ENCODE data around the gene ADORA2A. TPM values are rescaled to one million over a fixed set of nuclear protein-coding genes. Genes with fewer than 3 reads are reported as not detected.

ADORA2A gene
- total RNA-seq, 1 donor from 2014 or later: 6.4 TPM

DNA sequence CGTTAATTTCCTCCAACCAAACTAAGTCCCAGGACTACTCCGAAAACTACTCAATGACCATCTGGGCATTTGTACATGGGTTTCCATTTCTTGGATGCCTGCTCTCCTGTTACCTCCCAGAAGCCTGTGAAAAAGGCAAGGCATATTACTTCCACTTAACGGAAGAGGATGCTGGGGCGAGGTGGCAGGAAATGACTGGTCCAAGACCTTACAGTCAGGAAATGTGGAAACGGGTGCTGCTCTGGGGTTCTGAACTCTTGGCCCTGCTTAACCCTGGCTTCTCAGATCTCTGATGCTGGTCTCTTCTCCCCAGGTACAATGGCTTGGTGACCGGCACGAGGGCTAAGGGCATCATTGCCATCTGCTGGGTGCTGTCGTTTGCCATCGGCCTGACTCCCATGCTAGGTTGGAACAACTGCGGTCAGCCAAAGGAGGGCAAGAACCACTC lies 12.9 kb downstream of the ADORA2A start:
- TF ChIP-seq, protein P1, sequence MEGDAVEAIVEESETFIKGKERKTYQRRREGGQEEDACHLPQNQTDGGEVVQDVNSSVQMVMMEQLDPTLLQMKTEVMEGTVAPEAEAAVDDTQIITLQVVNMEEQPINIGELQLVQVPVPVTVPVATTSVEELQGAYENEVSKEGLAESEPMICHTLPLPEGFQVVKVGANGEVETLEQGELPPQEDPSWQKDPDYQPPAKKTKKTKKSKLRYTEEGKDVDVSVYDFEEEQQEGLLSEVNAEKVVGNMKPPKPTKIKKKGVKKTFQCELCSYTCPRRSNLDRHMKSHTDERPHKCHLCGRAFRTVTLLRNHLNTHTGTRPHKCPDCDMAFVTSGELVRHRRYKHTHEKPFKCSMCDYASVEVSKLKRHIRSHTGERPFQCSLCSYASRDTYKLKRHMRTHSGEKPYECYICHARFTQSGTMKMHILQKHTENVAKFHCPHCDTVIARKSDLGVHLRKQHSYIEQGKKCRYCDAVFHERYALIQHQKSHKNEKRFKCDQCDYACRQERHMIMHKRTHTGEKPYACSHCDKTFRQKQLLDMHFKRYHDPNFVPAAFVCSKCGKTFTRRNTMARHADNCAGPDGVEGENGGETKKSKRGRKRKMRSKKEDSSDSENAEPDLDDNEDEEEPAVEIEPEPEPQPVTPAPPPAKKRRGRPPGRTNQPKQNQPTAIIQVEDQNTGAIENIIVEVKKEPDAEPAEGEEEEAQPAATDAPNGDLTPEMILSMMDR (IDR thresholded peaks at IDR 0.05; ENCODE audit: unreplicated experiment): no peak
- no peak overlapping the region for H3K4me3 Mint-ChIP-seq (ENCODE audit: low read depth)
- H3K27me3 Mint-ChIP-seq: no peaks in the 10 kb centered on the region
- H3K4me1 Mint-ChIP-seq (ENCODE audit: low read depth): no peaks in the 10 kb centered on the region
- DNase-seq (ENCODE audit: low spot score, unreplicated experiment): no peak
- H3K27ac Mint-ChIP-seq: no peak overlapping the region
- H3K36me3 Mint-ChIP-seq (ENCODE audit: insufficient read depth): no peaks in the 10 kb centered on the region
- H3K9me3 Mint-ChIP-seq (ENCODE audit: low read depth): no peaks in the 10 kb centered on the region

DNA sequence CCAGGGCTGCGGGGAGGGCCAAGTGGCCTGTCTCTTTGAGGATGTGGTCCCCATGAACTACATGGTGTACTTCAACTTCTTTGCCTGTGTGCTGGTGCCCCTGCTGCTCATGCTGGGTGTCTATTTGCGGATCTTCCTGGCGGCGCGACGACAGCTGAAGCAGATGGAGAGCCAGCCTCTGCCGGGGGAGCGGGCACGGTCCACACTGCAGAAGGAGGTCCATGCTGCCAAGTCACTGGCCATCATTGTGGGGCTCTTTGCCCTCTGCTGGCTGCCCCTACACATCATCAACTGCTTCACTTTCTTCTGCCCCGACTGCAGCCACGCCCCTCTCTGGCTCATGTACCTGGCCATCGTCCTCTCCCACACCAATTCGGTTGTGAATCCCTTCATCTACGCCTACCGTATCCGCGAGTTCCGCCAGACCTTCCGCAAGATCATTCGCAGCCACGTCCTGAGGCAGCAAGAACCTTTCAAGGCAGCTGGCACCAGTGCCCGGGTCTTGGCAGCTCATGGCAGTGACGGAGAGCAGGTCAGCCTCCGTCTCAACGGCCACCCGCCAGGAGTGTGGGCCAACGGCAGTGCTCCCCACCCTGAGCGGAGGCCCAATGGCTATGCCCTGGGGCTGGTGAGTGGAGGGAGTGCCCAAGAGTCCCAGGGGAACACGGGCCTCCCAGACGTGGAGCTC lies 13.5 kb downstream of the ADORA2A start:
- Mint-ChIP-seq H3K27ac (no peak overlapping the region), H3K36me3 (ENCODE audit: insufficient read depth) (no peaks in the 10 kb centered on the region), H3K9me3 (ENCODE audit: low read depth) (no peaks in the 10 kb centered on the region), H3K4me1 (ENCODE audit: low read depth) (no peaks in the 10 kb centered on the region), H3K4me3 (ENCODE audit: low read depth) (no peak overlapping the region), H3K27me3 (no peaks in the 10 kb centered on the region)
- TF ChIP-seq, protein P1 (IDR thresholded peaks at IDR 0.05; ENCODE audit: unreplicated experiment): no peak
- DNase-seq (ENCODE audit: low spot score, unreplicated experiment): no peak

DNA sequence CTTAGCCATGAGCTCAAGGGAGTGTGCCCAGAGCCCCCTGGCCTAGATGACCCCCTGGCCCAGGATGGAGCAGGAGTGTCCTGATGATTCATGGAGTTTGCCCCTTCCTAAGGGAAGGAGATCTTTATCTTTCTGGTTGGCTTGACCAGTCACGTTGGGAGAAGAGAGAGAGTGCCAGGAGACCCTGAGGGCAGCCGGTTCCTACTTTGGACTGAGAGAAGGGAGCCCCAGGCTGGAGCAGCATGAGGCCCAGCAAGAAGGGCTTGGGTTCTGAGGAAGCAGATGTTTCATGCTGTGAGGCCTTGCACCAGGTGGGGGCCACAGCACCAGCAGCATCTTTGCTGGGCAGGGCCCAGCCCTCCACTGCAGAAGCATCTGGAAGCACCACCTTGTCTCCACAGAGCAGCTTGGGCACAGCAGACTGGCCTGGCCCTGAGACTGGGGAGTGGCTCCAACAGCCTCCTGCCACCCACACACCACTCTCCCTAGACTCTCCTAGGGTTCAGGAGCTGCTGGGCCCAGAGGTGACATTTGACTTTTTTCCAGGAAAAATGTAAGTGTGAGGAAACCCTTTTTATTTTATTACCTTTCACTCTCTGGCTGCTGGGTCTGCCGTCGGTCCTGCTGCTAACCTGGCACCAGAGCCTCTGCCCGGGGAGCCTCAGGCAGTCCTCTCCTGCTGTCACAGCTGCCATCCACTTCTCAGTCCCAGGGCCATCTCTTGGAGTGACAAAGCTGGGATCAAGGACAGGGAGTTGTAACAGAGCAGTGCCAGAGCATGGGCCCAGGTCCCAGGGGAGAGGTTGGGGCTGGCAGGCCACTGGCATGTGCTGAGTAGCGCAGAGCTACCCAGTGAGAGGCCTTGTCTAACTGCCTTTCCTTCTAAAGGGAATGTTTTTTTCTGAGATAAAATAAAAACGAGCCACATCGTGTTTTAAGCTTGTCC lies 14.3 kb downstream of the ADORA2A start:
- peaks cover 8% of the 10 kb centered on the region for H3K27me3 Mint-ChIP-seq

DNA sequence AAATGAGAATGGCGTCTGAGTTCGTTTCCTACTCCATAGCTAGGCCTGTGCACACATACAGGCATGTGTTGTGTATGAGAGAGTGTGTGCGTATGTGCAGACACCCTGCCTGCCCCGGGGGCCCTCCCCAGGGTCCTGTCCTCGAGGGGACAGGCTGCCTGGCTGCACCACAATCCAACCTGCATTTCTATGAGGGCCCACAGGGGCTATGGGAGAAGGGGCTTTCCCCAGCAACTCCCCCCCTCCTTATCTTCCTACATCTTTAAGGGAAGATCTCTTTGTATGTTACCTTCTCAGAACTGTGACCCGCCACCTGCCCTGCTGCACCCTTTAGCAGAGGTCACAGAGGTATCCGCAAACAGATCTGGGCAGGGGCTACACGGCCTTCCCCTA lies 14.9 kb downstream of the ADORA2A start:
- no peak for DNase-seq (ENCODE audit: low spot score, unreplicated experiment)
- TF ChIP-seq, protein P1 (IDR thresholded peaks at IDR 0.05; ENCODE audit: unreplicated experiment): no peak
- H3K9me3 Mint-ChIP-seq (ENCODE audit: low read depth): no peaks in the 10 kb centered on the region
- H3K4me3 Mint-ChIP-seq (ENCODE audit: low read depth): no peak overlapping the region
- no peak overlapping the region for H3K27ac Mint-ChIP-seq
- no peaks in the 10 kb centered on the region for H3K4me1 Mint-ChIP-seq (ENCODE audit: low read depth)
- H3K36me3 Mint-ChIP-seq (ENCODE audit: insufficient read depth): no peaks in the 10 kb centered on the region
- peaks cover 10% of the 10 kb centered on the region for H3K27me3 Mint-ChIP-seq

More for the DNA sequence above, 14.3 kb downstream of the ADORA2A start:
- Mint-ChIP-seq H3K27ac (no peak overlapping the region), H3K4me3 (ENCODE audit: low read depth) (no peak overlapping the region), H3K36me3 (ENCODE audit: insufficient read depth) (no peaks in the 10 kb centered on the region), H3K4me1 (ENCODE audit: low read depth) (no peaks in the 10 kb centered on the region), H3K9me3 (ENCODE audit: low read depth) (no peaks in the 10 kb centered on the region)
- TF ChIP-seq, protein P1 (IDR thresholded peaks at IDR 0.05; ENCODE audit: unreplicated experiment): no peak
- DNase-seq (ENCODE audit: low spot score, unreplicated experiment): no peak

DNA sequence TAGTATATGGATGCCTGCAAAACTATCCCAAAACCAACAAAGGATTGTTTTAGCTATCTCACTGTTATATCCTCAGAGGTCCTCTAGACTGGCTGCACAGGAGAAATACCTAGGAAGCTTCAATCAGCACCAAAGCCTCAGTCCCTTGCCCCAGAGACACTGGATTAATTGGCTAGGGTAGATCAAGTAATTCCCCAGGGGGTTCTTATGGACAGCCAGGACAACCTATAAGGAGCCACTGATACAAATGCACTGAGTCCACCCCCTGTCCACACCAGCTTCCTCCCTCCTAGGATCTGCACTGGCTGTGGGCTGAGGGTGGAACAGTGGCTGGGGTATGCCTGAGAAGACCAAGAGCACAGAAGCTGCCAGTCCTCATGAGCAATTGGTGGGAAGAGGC lies 16.3 kb downstream of the ADORA2A start:
- TF ChIP-seq, protein P1 (IDR thresholded peaks at IDR 0.05; ENCODE audit: unreplicated experiment): no peak
- DNase-seq (ENCODE audit: low spot score, unreplicated experiment): no peak
- H3K9me3 Mint-ChIP-seq (ENCODE audit: low read depth): no peaks in the 10 kb centered on the region
- H3K36me3 Mint-ChIP-seq (ENCODE audit: insufficient read depth): no peaks in the 10 kb centered on the region
- peaks cover 12% of the 10 kb centered on the region for H3K27me3 Mint-ChIP-seq
- no peaks in the 10 kb centered on the region for H3K4me1 Mint-ChIP-seq (ENCODE audit: low read depth)
- H3K4me3 Mint-ChIP-seq (ENCODE audit: low read depth): no peak overlapping the region
- no peak overlapping the region for H3K27ac Mint-ChIP-seq
